T1000 (cell line): ENCODE results near the gene GLRX5.
A peak's percentile ranks its signal among the peaks of the same experiment; 100 is the strongest.

ENCODE experiments used
- DNase-seq: peaks from one replicate; lab custom pipeline; 2025; ENCODE audit warnings: mixed read lengths; lab: John Stamatoyannopoulos, UW

The GLRX5 gene

GRCh38 chr14:95534299-95535225 is at the start of gene GLRX5:
TSS of gene GLRX5 (plus strand) at chr14:95535050. CDS start at chr14:95535090, 40 bp downstream.
- DNase-seq: peak; percentile 98

- DNase-seq: no peak
Measured at GRCh38 chr14:95485222-95485819, 49.5 kb upstream of the GLRX5 start.

- DNase-seq: no peak
Measured at GRCh38 chr14:95486875-95487668, 47.8 kb upstream of the GLRX5 start.

GRCh38 chr14:95487669-95488084 is 47.2 kb upstream of the GLRX5 start:
- no peak for DNase-seq

GRCh38 chr14:95488376-95489213 is 46.3 kb upstream of the GLRX5 start:
- DNase-seq: no peak

- no peak for DNase-seq
Measured at GRCh38 chr14:95489214-95490137, 45.4 kb upstream of the GLRX5 start.

GRCh38 chr14:95490138-95490509 is 44.7 kb upstream of the GLRX5 start:
- DNase-seq: no peak

- no peak for DNase-seq
Measured at GRCh38 chr14:95490727-95491451, 44.0 kb upstream of the GLRX5 start.

GRCh38 chr14:95491936-95492608 is 42.8 kb upstream of the GLRX5 start:
- no peak for DNase-seq

GRCh38 chr14:95493503-95493902 is 41.3 kb upstream of the GLRX5 start:
- DNase-seq: no peak

GRCh38 chr14:95493976-95494375 is 40.9 kb upstream of the GLRX5 start:
- DNase-seq: no peak

GRCh38 chr14:95494456-95494855 is 40.4 kb upstream of the GLRX5 start:
- no peak for DNase-seq

- DNase-seq: no peak
Measured at GRCh38 chr14:95495076-95495475, 39.8 kb upstream of the GLRX5 start.

GRCh38 chr14:95495538-95496025 is 39.3 kb upstream of the GLRX5 start:
- no peak for DNase-seq

GRCh38 chr14:95496111-95496681 is 38.7 kb upstream of the GLRX5 start:
- DNase-seq: no peak

- no peak for DNase-seq
Measured at GRCh38 chr14:95496690-95497259, 38.1 kb upstream of the GLRX5 start.

GRCh38 chr14:95497561-95498011 is 37.3 kb upstream of the GLRX5 start:
- DNase-seq: no peak
